Stimulated activated effector memory CD8-positive, alpha-beta T cell treated with anti-CD3 and anti-CD28 coated beads, Interleukin-12 subunit alpha, Interleukin-12 subunit beta, amount 100 ng/mL, for 72 hours (primary cell): ENCODE measurements around the gene TBC1D4.

Experiments used
- ATAC-seq: fragments of 150-1000 bp; cut with Tn5 transposase; 2 replicates; pipeline ENCODE4 v1.10.0; 2021
- DNase-seq, 2 donors: peaks; one replicate each; pipeline ENCODE4 v3.0.0; 2021 to 2022; ENCODE audit warnings: low spot score in 2 of 2
- H3K27ac Mint-ChIP-seq: one replicate; pipeline ENCODE4 v1.8.0; 2022; ENCODE audit warnings: mild to moderate bottlenecking, mixed read lengths
- H3K36me3 Mint-ChIP-seq: one replicate; pipeline ENCODE4 v1.8.0; 2022; ENCODE audit warnings: mild to moderate bottlenecking, mixed read lengths
- H3K4me1 Mint-ChIP-seq: one replicate; pipeline ENCODE4 v1.8.0; 2022; ENCODE audit warnings: mixed read lengths
- H3K4me3 Mint-ChIP-seq: one replicate; pipeline ENCODE4 v1.8.0; 2022; ENCODE audit warnings: mild to moderate bottlenecking, mixed read lengths
- H3K9me3 Mint-ChIP-seq: one replicate; pipeline ENCODE4 v1.8.0; 2022; ENCODE audit warnings: mixed read lengths

Gene TBC1D4

DNA sequence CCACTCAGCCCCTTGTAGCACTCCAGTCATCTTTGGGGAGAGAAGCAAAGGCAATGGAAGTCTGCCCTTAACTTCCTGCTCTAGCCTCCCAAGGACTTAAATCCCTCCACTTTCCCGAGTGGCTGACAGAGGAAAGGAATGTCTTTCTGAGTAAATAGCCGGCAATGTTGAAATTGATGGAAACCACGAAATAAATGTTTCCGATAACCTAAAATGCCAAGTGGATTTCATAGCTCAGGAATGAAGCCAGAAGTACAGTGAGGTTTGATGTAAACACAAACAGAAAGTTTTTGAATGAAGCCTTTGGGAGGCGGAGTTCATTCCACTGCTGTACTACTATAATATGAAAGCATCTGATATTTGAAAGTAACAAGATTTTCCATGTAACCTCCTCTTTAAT lies 14.0 kb upstream of the TBC1D4 start:
- Mint-ChIP-seq H3K36me3 (no peaks in the 10 kb centered on the region), H3K27ac (no peak overlapping the region), H3K4me1 (no peaks in the 10 kb centered on the region), H3K9me3 (no peaks in the 10 kb centered on the region), H3K4me3 (no peak overlapping the region)
- ATAC-seq: no peak
- no peak for DNase-seq

DNA sequence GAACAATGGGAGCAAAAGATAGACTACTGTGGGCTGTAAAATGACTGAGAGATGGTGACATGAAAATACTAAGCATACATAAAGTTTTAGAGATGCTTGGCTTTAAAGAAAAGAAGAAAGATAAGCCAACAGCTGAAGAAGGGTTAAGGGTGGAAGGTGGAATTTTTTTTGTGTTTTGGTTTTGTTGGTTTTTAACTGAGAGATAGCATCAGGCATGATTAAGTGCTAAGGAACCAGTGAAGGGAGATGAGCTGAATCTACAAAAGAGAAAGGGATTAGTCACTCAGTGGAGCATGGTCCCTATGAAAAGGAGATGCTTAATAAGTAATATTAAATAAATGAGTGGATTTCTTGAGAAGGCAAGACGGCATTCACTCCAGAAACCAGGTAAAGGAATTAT lies 12.5 kb upstream of the TBC1D4 start:
- no peak for ATAC-seq
- H3K4me3 Mint-ChIP-seq: no peak overlapping the region
- H3K27ac Mint-ChIP-seq: no peak overlapping the region
- no peak for DNase-seq
- no peaks in the 10 kb centered on the region for H3K9me3 Mint-ChIP-seq
- no peaks in the 10 kb centered on the region for H3K4me1 Mint-ChIP-seq
- no peaks in the 10 kb centered on the region for H3K36me3 Mint-ChIP-seq

DNA sequence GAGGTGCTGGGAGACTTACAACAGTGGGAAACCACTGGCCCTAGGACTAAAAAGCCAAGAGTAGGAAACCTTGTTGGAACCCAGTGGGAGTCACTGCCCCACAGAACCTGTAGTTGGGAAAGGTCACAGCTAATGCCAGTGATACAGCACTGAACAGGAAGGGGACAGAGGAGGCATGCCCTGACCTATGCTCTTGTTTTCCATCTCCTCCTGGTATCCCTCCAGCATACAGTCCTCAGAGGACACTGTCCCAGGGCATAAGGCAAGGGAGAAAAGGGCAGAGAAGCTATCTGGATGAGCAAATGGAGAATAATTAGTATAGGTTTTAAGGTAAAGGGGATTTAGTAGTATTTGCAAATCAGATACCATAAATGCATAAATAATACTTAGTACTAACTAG lies 11.2 kb upstream of the TBC1D4 start:
- Mint-ChIP-seq H3K4me1 (no peaks in the 10 kb centered on the region), H3K9me3 (no peaks in the 10 kb centered on the region), H3K36me3 (no peaks in the 10 kb centered on the region), H3K4me3 (no peak overlapping the region), H3K27ac (no peak overlapping the region)
- DNase-seq (no peak), ATAC-seq (no peak)

DNA sequence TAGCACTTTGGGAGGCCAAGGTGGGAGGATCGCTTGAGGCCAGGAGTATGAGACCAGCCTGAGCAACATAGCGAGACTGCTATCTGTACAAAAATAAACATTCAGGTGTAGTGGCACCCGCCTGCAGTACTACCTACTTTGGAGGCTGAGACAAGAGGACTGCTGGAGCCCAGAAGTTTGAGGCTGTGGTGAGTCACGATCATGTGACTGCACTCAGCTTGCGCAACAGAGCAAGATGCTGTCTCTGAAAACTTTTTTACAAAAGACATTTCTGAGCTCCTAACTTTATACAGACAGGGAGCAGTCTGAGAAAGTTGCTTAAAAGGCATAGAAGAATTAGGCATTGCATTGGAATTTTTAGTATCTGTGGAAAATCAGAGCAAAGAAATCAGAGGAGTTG lies 10.4 kb upstream of the TBC1D4 start:
- no peak overlapping the region for H3K27ac Mint-ChIP-seq
- DNase-seq (no peak), ATAC-seq (no peak)
- no peaks in the 10 kb centered on the region for H3K9me3 Mint-ChIP-seq
- no peaks in the 10 kb centered on the region for H3K4me1 Mint-ChIP-seq
- no peaks in the 10 kb centered on the region for H3K36me3 Mint-ChIP-seq
- no peak overlapping the region for H3K4me3 Mint-ChIP-seq

DNA sequence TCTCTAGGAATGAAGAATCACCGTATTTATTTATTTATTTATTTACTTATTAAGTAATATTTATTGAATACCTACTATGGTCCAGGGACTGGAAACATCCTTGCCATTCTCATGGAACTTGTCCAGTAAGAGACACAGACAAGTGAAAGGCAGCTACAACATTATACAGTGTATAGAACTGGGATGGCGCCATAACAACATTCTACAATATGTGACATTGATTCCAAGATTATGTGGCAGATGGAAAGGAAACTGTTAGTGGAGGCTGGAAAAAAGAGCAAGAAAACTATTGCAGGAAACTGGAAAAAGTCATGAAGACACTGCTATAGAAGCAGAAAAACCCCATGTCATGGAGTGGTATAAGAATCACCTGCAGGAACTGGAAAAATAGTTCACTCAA lies 9.4 kb upstream of the TBC1D4 start:
- Mint-ChIP-seq H3K4me3 (no peak overlapping the region), H3K27ac (no peak overlapping the region), H3K36me3 (no peaks in the 10 kb centered on the region), H3K9me3 (no peaks in the 10 kb centered on the region), H3K4me1 (no peaks in the 10 kb centered on the region)
- DNase-seq: no peak
- ATAC-seq: no peak

DNA sequence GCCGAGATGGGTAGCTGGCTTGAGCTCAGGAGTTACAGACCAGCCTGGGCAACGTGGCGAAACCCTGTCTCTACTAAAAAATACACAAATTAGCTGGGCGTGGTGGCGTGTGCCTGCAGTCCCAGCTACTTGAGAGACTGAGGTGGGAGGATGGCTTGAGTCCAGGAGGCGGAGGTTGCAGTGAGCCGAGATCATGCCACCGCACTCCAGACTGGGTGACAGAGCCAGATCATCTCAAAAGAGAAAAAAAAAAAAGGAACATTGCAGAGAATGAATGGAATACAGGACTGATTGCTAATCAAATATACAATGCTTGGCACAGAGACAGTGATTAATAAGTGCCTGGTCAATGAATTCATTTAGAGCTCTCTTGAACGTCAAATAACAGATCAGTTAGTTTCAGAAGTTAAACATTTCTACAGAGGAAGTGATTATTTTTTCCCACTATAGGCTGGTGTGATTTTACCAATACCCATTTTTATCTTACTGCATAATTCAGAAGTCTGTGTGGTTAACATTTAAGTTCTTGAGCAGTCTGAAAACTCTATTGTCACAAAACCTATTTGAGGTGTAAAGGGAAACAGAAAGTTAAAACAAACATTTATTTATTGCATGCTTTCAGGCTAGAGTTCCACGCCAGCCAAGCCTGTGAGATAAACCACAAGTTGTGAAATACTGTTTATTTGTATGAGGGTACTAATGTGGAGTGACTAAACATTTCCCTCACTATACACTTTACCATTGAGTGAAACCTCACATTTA lies 7.7 kb upstream of the TBC1D4 start:
- H3K9me3 Mint-ChIP-seq: no peaks in the 10 kb centered on the region
- ATAC-seq: peak; percentile 88
- H3K27ac Mint-ChIP-seq: peak overlapping the region; percentile 60
- H3K4me3 Mint-ChIP-seq: peak overlapping the region; percentile 48
- no peaks in the 10 kb centered on the region for H3K36me3 Mint-ChIP-seq
- H3K4me1 Mint-ChIP-seq: peaks cover 6% of the 10 kb centered on the region
- DNase-seq: no peak

DNA sequence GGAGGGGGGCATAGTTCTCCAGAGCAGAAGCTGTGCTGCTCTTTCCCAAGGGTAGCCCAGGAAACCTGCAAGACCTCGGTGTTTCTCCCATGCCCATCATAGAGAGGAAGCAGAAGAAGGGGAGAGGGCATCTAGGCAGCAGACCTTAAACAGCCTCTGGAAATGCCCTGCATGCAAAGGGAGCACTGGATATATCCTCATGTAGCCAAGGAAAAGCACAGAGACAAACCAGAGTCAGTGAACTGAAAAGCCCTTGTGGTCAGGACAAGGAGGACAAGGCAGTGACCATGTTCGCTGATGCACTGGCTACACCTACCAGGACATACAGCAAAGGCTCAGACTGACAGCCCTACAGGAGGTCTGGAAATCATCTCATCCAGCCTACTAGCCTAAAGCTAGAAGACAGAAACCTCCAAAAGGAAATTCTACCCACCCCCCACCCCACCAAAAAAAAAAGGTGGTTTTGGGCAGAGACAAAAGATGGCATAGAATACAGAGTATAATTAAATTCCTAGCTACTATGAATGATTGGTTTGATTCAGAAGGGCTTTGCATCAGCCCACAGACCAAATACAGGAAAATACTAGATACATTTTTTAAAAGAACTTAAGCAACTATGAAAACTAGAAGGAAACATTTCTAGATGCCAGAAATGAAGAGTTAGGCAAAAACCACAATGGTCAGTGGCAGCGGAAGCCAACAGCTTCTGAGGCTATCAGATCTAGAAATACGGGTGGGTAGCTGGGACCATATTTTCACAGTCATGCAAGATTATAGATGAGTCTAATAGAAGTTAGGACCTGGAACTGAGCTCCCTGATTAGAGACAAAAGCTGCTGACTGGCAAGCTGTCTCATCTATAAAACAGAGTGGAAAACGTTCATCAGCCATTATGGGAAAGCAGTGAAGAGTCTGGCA lies 4.4 kb upstream of the TBC1D4 start:
- H3K4me3 Mint-ChIP-seq: no peak overlapping the region
- no peaks in the 10 kb centered on the region for H3K9me3 Mint-ChIP-seq
- H3K36me3 Mint-ChIP-seq: no peaks in the 10 kb centered on the region
- ATAC-seq (no peak), DNase-seq (no peak)
- no peak overlapping the region for H3K27ac Mint-ChIP-seq
- peaks cover 13% of the 10 kb centered on the region for H3K4me1 Mint-ChIP-seq

DNA sequence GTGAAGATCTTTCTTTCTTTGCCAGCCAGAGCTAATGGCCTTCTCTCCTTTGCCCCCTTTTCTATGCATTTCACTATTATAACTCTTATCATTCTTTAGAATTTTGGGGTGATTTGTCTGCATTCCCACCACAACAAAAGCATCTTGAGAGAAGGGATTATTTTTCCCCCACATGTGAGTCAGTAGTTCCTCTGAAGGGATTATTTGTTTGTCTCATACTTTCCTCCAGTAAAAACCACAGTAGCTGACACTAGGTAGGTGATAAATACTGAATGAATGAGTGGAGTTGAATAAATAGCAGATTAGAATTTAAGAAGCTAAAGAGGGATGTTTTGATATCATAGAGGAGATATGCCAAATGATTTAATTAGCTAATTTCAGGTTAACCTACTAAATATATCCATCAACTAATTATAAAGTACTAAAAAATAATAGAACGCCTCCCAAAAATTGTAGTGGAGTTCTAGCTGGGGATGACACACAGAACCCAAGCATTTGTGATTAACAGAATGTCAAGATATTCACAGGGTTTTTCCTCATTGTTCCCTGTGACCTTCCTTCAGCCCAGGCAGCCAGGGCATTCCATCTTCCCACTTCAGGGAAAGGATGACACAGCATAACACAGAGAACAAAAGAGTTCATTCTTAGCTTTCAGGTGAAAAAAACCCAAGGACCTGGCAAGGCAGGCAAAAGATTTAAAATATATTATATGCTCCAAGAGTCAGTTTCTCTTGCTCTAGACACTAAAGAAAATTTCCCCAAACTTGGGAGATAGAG lies 3.5 kb upstream of the TBC1D4 start:
- ATAC-seq: no peak
- H3K4me1 Mint-ChIP-seq: peaks cover 21% of the 10 kb centered on the region
- no peaks in the 10 kb centered on the region for H3K36me3 Mint-ChIP-seq
- H3K4me3 Mint-ChIP-seq: no peak overlapping the region
- H3K9me3 Mint-ChIP-seq: no peaks in the 10 kb centered on the region
- DNase-seq: no peak
- no peak overlapping the region for H3K27ac Mint-ChIP-seq

DNA sequence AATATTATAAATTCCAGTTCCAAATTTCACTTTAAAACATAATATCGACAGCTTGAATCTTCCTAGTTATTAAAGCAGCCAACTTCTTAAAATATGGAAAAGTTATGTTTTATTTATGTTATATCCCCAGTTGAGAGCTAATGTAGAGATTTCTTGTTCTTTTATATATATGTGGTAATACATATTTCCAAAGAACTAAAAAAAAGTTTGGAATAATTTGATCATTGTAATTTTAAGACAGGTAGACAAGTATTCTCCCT lies 781 bp upstream of the TBC1D4 start:
- H3K4me1 Mint-ChIP-seq: peaks cover 22% of the 10 kb centered on the region
- no peaks in the 10 kb centered on the region for H3K36me3 Mint-ChIP-seq
- no peaks in the 10 kb centered on the region for H3K9me3 Mint-ChIP-seq
- no peak overlapping the region for H3K27ac Mint-ChIP-seq
- no peak for DNase-seq
- no peak for ATAC-seq
- H3K4me3 Mint-ChIP-seq: peak overlapping the region; percentile 94

DNA sequence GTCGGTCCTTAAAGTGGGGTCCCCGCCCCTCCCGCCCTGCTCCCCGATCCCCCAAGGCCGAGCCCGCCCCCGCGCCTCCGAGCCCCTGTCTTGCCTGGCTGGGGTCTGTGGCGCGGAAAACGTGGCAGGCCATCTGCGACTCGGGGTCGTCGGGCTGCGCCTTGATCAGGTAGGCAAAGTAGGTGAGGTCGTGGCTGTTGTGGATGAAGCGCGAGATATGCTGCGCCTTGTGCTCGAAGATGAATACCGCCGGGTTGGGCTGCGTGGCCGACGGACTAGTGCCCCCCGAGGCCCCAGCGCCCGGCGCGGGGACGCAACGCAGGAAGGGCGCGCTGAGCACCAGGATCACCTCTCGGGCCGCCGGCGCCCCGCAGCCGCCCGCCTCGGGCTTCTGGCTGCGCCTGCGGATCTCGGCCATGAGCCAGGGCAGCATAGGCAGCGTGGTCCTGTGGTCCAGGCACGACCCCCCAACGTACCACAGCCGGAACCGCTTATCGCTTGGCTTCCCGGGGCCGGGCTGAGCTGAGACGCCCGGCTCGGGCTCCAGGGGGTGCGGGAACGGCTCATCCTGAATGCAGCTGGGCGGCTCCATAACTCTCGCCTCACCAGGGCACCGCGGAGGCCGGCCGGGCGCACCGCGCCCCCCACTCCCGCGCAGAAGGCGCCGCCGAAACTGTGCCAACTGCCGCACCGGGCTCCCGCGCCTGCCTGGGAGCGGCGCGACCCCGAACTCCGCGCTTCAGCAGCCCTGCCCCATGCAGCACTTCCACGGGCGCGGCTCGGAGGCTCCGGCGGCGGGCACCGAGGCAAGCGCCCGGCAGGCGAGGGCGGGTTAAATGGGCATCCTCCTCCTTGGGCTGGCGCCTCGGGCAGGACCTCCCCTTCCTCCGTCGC lies 546 bp downstream of the TBC1D4 start:
- peaks cover 22% of the 10 kb centered on the region for H3K4me1 Mint-ChIP-seq
- DNase-seq (peak; percentile 21 to 65), ATAC-seq (peak; percentile 61)
- H3K27ac Mint-ChIP-seq: no peak overlapping the region
- no peaks in the 10 kb centered on the region for H3K36me3 Mint-ChIP-seq
- H3K9me3 Mint-ChIP-seq: no peaks in the 10 kb centered on the region
- peak overlapping the region; percentile 94 for H3K4me3 Mint-ChIP-seq

DNA sequence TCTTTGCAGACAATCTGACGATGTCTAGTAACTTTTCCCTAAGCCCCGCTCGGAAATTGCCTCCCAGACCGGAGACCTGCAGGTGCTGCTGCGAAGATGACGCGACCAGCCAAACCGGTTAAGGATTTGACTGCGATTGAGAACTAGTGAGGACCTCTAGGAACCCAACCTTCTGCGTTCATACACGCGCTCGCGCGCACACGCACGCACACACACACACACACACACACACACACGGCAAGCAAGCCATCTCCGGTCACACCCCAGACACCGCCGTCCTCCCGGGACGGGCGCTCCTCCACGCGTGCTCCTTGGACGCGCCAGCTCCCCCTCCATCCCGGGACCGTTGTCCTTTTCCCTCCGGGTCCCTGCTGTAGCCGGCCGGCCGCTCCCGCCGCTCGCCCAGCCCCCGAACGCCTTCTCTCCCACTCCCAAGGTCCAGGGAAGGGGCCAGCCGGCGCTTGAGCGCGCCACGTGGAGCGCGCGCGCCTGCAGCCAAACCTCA lies 1.2 kb downstream of the TBC1D4 start:
- DNase-seq: peak in 1 of 2 donors; percentile 52
- Mint-ChIP-seq H3K9me3 (no peaks in the 10 kb centered on the region), H3K27ac (no peak overlapping the region), H3K4me1 (peaks cover 22% of the 10 kb centered on the region), H3K4me3 (peak overlapping the region; percentile 94), H3K36me3 (no peaks in the 10 kb centered on the region)
- ATAC-seq: peak; percentile 12

DNA sequence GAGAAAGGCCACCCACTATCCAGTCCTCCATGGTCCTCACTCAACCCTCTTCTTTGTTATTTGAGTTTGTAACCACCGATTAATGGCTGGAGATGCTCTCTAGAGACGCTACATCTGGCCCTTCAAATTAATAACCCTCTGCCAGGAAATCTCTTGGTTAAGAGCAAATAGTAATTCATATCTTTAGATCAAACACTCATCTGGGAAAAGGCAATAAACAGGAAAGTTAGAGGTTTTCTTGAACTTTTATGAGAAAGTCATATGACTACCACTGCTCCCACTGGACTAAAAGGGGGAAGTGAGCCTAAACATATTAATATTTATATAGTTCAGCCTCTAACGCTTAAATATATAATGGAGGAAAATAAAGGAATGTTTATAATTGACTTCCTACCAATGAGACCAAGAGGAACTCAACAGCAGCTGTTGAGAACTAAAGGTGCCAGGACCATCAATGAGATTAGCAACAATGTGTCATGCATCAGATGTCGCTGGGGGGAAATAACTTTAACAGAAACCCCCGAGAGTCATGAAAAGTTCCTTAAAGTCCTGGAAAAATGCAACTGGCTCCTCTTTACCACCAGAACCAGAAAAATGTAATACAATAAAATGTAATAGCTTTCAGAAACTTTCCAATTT lies 2.7 kb downstream of the TBC1D4 start:
- no peaks in the 10 kb centered on the region for H3K9me3 Mint-ChIP-seq
- H3K36me3 Mint-ChIP-seq: no peaks in the 10 kb centered on the region
- no peak for DNase-seq
- H3K27ac Mint-ChIP-seq: no peak overlapping the region
- ATAC-seq: no peak
- H3K4me1 Mint-ChIP-seq: peaks cover 16% of the 10 kb centered on the region
- H3K4me3 Mint-ChIP-seq: no peak overlapping the region

DNA sequence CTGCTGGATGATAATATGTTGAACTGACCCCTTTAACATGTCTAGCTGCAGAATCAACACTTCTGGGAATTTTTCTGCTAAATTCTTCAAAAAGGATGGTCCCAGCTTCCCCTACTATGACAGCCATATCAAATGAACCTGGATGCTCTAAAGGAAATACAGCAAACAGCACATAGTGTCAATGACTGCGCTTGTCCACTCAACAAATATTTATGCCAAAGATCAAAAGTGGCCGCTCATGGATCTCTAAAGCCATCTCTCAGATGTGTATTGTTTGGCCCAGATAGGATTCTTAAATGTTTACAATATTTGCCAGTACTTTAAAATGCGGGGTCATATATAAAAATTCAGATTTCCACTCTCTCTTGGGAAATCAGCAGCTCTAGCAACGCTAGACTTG lies 3.3 kb downstream of the TBC1D4 start:
- Mint-ChIP-seq H3K36me3 (no peaks in the 10 kb centered on the region), H3K4me1 (peaks cover 16% of the 10 kb centered on the region), H3K4me3 (no peak overlapping the region), H3K27ac (no peak overlapping the region), H3K9me3 (no peaks in the 10 kb centered on the region)
- ATAC-seq (no peak), DNase-seq (no peak)

DNA sequence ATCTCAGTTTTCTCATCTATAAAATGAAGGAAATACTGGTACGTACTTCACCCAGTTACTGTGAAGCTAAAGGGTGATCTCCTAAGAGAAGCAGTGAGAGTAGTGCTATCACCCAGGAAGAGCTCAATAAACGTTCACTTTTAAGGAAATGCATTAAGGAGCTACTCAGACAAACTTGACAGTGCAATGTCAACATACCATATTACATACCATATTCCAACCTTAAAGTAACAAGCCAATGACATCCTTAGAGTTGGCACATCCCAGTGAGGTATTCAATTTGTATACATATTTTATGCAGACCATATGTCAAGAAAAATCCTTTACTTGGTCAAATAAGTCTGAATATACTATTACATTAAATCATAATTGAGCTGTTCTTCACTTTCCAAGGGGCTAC lies 7.0 kb downstream of the TBC1D4 start:
- ATAC-seq: no peak
- DNase-seq: no peak
- no peak overlapping the region for H3K4me3 Mint-ChIP-seq
- H3K4me1 Mint-ChIP-seq: no peaks in the 10 kb centered on the region
- no peaks in the 10 kb centered on the region for H3K36me3 Mint-ChIP-seq
- no peaks in the 10 kb centered on the region for H3K9me3 Mint-ChIP-seq
- no peak overlapping the region for H3K27ac Mint-ChIP-seq
